Endothelial cell of umbilical vein (primary cell): ENCODE results near the gene ETS1. TPM values are rescaled to one million over a fixed set of nuclear protein-coding genes. Genes with fewer than 3 reads are reported as not detected.

ENCODE experiments used
- BruUV-seq: library from RNA; stranded (reverse); fragments of 400-500 nt; replicated peaks from 2 replicates; lab custom pipeline; 2021; lab: Mats Ljungman, UMichigan
- CTCF ChIA-PET: fragments of 300-600, 350-600 bp; sonication (Branson Sonifier 250); formaldehyde crosslinking; loops from one replicate; lab custom pipeline; 2021; ENCODE audit warnings: antibody characterized with exemption, inconsistent platforms; lab: Charles Lee
- POLR2A ChIA-PET: fragments of 300-600, 350-600 bp; sonication (Branson Sonifier 250); formaldehyde crosslinking; loops from one replicate; lab custom pipeline; 2021; ENCODE audit warnings: antibody characterized with exemption, inconsistent platforms; lab: Charles Lee
- DNase-seq: peaks from one replicate; pipeline ENCODE4 v3.0.0-alpha.2; 2011; ENCODE audit warnings: low read depth, low spot score
- FAIRE-seq: peaks from 2 replicates; lab custom pipeline; 2011; peaks lifted over from hg19 to GRCh38; lab: Jason Lieb, UNC
- H2AFZ ChIP-seq: 2 replicates; pipeline ENCODE4 v1.6.0; 2012; ENCODE audit warnings: low read depth, low read length, control low read depth, inconsistent platforms
- H3K27ac ChIP-seq: 2 replicates; pipeline ENCODE4 v1.5.1; 2011; ENCODE audit warnings: low read depth, mild to moderate bottlenecking, control low read depth, low read length, moderate library complexity; ENCODE audit not compliant: insufficient read depth
- H3K27me3 ChIP-seq, 2 experiments: 2 replicates each; pipeline versions ENCODE4 v1.6.0 to v1.6.1; 2011; ENCODE audit warnings: low read length in 2 of 2, mixed read lengths in 1 of 2; ENCODE audit not compliant: control insufficient read depth in 2 of 2, insufficient read depth in 2 of 2
- H3K36me3 ChIP-seq, 2 experiments: 2 replicates in 1 of 2; 3 replicates in 1 of 2; pipeline ENCODE4 v1.5.1; 2011; ENCODE audit warnings: low read length in 2 of 2, mild to moderate bottlenecking in 1 of 2, moderate library complexity in 1 of 2; ENCODE audit not compliant: control insufficient read depth in 2 of 2, insufficient read depth in 2 of 2; ENCODE audit errors: extremely low read depth in 1 of 2
- H3K4me1 ChIP-seq: 3 replicates; pipeline ENCODE4 v1.5.1; 2011; ENCODE audit warnings: mild to moderate bottlenecking, low read length; ENCODE audit not compliant: control insufficient read depth, insufficient read depth; ENCODE audit errors: extremely low read depth
- H3K4me2 ChIP-seq: 2 replicates; pipeline ENCODE4 v1.6.1; 2011; ENCODE audit warnings: low read length, control low read depth, mixed read lengths; ENCODE audit not compliant: insufficient read depth
- H3K4me3 ChIP-seq, 3 experiments: fragments of 200-600 bp in 1 of 3; sonication (generic), shearing (Covaris generic) in 1 of 3; replicated peaks in 1 of 3; 2 replicates each; pipeline ENCODE4 v1.5.1; 2011 to 2016; ENCODE audit warnings: control low read depth in 3 of 3, low read length in 3 of 3, mild to moderate bottlenecking in 2 of 3, inconsistent platforms in 1 of 3, low read depth in 1 of 3, moderate library complexity in 1 of 3; ENCODE audit not compliant: insufficient read depth in 1 of 3
- H3K79me2 ChIP-seq: 2 replicates; pipeline ENCODE4 v1.6.0; 2012; ENCODE audit warnings: low read length, inconsistent platforms; ENCODE audit not compliant: control insufficient read depth, insufficient read depth
- H3K9ac ChIP-seq: replicated peaks from 2 replicates; pipeline ENCODE3; 2011; ENCODE audit warnings: low read length, control low read depth; ENCODE audit not compliant: insufficient read depth; ENCODE audit errors: extremely low read depth
- H3K9me1 ChIP-seq: replicated peaks from 3 replicates; pipeline ENCODE4 v1.6.0; 2011; ENCODE audit warnings: mild to moderate bottlenecking, low read length; ENCODE audit not compliant: control insufficient read depth, insufficient read depth; ENCODE audit errors: extremely low read depth
- H3K9me3 ChIP-seq: replicated peaks from 2 replicates; pipeline ENCODE4 v1.5.1; 2012; ENCODE audit warnings: low read length, inconsistent platforms; ENCODE audit not compliant: control insufficient read depth, insufficient read depth
- H4K20me1 ChIP-seq: replicated peaks from 2 replicates; pipeline ENCODE3; 2011; ENCODE audit warnings: mild to moderate bottlenecking, low read length; ENCODE audit not compliant: control insufficient read depth, insufficient read depth; ENCODE audit errors: extremely low read depth
- EZH2 ChIP-seq: IDR thresholded peaks from 2 replicates; pipeline ENCODE4 v1.6.1; 2012; ENCODE audit warnings: borderline replicate concordance, low read depth, mild to moderate bottlenecking, moderate library complexity, low read length, inconsistent platforms; ENCODE audit not compliant: severe bottlenecking
- FOS ChIP-seq: IDR thresholded peaks from 2 replicates; pipeline ENCODE4 v1.6.1; 2011; ENCODE audit warnings: mild to moderate bottlenecking, low read length, moderate library complexity, borderline replicate concordance; ENCODE audit not compliant: insufficient read depth
- GATA2 ChIP-seq: IDR thresholded peaks from 2 replicates; pipeline ENCODE4 v1.7.0; 2011; ENCODE audit warnings: low read depth, mild to moderate bottlenecking, moderate library complexity, mixed read lengths, low read length; ENCODE audit not compliant: insufficient read length, insufficient read depth
- JUN ChIP-seq: IDR thresholded peaks from 2 replicates; pipeline ENCODE4 v1.6.1; 2011; ENCODE audit warnings: borderline replicate concordance, low read depth; ENCODE audit not compliant: insufficient read length, insufficient read depth
- MYC ChIP-seq: IDR thresholded peaks from one replicate; pipeline ENCODE4 v1.6.1; 2011; ENCODE audit warnings: mild to moderate bottlenecking, low read depth, low read length
- POLR2A ChIP-seq: IDR thresholded peaks from 2 replicates; pipeline ENCODE4 v1.6.1; 2012; ENCODE audit warnings: low read depth, mild to moderate bottlenecking, control low read depth, low read length
- POLR2AphosphoS5 ChIP-seq: IDR thresholded peaks from 2 replicates; pipeline ENCODE4 v1.6.1; 2012; ENCODE audit warnings: low read depth, mild to moderate bottlenecking, control low read depth, low read length, moderate library complexity; ENCODE audit not compliant: insufficient read depth
- dilution Hi-C: fragments of 300-500 bp; cut with MboI; formaldehyde crosslinking; loops from one replicate; pipeline ENCODE4 v1.15.0; 2019; ENCODE audit warnings: low sequenced_read_pairs; ENCODE audit not compliant: extremely low pct_ligation_motif_present
- intact Hi-C: fragments of 100-400 bp; cut with micrococcal nuclease; formaldehyde crosslinking; loops from one replicate; pipeline ENCODE4 v1.10.0; 2022
- polyA plus RNA-seq, 4 experiments: library from polyadenylated mRNA; depleted of rRNA in 3 of 4; stranded (reverse) in 3 of 4; unstranded in 1 of 4; fragments of >200 nt; gene quantifications; 2 replicates each; pipeline versions ENCODE4 v1.2.1 to v1.2.3, GENCODE V29; 2011 to 2012; ENCODE audit warnings: missing spikeins in 1 of 4
- total RNA-seq: library from RNA; stranded (reverse); gene quantifications from 2 replicates; pipeline ENCODE4 v1.2.3, GENCODE V29; 2021
- TF ChIP-seq, protein P1 (sequence below): IDR thresholded peaks from 2 replicates; pipeline ENCODE4 v1.6.1; 2011; ENCODE audit not compliant: insufficient read depth, insufficient read length
- TF ChIP-seq, protein P2 (sequence below), 2 donors: IDR thresholded peaks; 1 replicate in 1 of 2; 2 replicates in 1 of 2; pipeline ENCODE4 v1.5.1; 2011; ENCODE audit warnings: low read length in 2 of 2, mild to moderate bottlenecking in 2 of 2, moderate library complexity in 2 of 2, control low read depth in 1 of 2, inconsistent platforms in 1 of 2, low read depth in 1 of 2; ENCODE audit not compliant: insufficient read depth in 1 of 2; ENCODE audit errors: extremely low read depth in 1 of 2

The ETS1 gene
- total and polyA plus RNA-seq, 2 donors (not counting 3 experiments of a cell fraction or from before 2014, with no cell fraction given), result 34.2 to 115 TPM

GRCh38 chr11:128477278-128477677, 110.1 kb downstream of the ETS1 start:
- FAIRE-seq (no peak), DNase-seq (no peak)
- POLR2A ChIA-PET, result interaction anchor here (0.6 kb wide), 1 partner anchor 44 kb away, joined by 3 read pairs; no protein-coding TSS in a partner anchor
- Histone ChIP-seq H3K4me2 (no peak overlapping the region), H3K79me2 (peaks cover 30% of the 10 kb centered on the region), H3K4me1 (peaks cover 21% of the 10 kb centered on the region), H3K9ac (no peak overlapping the region), H3K27me3 (no peaks in the 10 kb centered on the region), H3K4me3 (no peak overlapping the region), H2AFZ (no peak overlapping the region), H3K27ac (no peak overlapping the region), H3K36me3 (peaks cover 18 to 19% of the 10 kb centered on the region in 2 experiments), H3K9me3 (no peaks in the 10 kb centered on the region), H4K20me1 (no peaks in the 10 kb centered on the region), H3K9me1 (no peaks in the 10 kb centered on the region)
- BruUV-seq, result no TSS peak
- dilution Hi-C loops (no loop called here), intact Hi-C loops (loop anchor here (5.0 kb wide), 1 partner anchor 280 kb away; no protein-coding TSS in a partner anchor)
- TF ChIP-seq, protein P1, sequence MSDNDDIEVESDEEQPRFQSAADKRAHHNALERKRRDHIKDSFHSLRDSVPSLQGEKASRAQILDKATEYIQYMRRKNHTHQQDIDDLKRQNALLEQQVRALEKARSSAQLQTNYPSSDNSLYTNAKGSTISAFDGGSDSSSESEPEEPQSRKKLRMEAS, result no peak
- TF ChIP-seq FOS, result no peak
- no peak for TF ChIP-seq POLR2AphosphoS5
- no peak for TF ChIP-seq POLR2A
- TF ChIP-seq MYC, result no peak
- TF ChIP-seq GATA2, result no peak
- no peak for TF ChIP-seq JUN
- TF ChIP-seq, protein P2, sequence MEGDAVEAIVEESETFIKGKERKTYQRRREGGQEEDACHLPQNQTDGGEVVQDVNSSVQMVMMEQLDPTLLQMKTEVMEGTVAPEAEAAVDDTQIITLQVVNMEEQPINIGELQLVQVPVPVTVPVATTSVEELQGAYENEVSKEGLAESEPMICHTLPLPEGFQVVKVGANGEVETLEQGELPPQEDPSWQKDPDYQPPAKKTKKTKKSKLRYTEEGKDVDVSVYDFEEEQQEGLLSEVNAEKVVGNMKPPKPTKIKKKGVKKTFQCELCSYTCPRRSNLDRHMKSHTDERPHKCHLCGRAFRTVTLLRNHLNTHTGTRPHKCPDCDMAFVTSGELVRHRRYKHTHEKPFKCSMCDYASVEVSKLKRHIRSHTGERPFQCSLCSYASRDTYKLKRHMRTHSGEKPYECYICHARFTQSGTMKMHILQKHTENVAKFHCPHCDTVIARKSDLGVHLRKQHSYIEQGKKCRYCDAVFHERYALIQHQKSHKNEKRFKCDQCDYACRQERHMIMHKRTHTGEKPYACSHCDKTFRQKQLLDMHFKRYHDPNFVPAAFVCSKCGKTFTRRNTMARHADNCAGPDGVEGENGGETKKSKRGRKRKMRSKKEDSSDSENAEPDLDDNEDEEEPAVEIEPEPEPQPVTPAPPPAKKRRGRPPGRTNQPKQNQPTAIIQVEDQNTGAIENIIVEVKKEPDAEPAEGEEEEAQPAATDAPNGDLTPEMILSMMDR (IDR thresholded peaks at IDR 0.05; ENCODE audit: extremely low read depth in 1 of 2, insufficient read depth in 1 of 2, low read depth in 1 of 2, low read length in 2 of 2), result no peak
- no peak for TF ChIP-seq EZH2
- CTCF ChIA-PET, result interaction anchor here (1.1 kb wide), 1 partner anchor 12 kb away, joined by 3 read pairs; no protein-coding TSS in a partner anchor
